ENCODE results near the gene FAM117B.
"Not testable (repeated sequence)": the region's sequence is repeated elsewhere in the genome, so short reads cannot be mapped to it uniquely, and the experiment has no call there.

FAM117B gene

GRCh38 chr2:202671317-202672035 is 36.7 kb downstream of the FAM117B start:
- Histone ChIP-seq H3K4me3 (ENCODE audit: low read depth in 1 of 2, low read length in 2 of 2) (no peak overlapping the region), H3K27ac (ENCODE audit: low read depth, low read length) (no peak overlapping the region), H3K36me3 (ENCODE audit: control insufficient read depth in 1 of 2, insufficient read depth in 2 of 2, low read length in 2 of 2) (no peaks in the 10 kb centered on the region), H3K4me1 (ENCODE audit: control insufficient read depth in 1 of 2, insufficient read depth in 2 of 2, low read length in 2 of 2) (peaks cover 4 to 6% of the 10 kb centered on the region in 2 donors), H3K27me3 (ENCODE audit: control insufficient read depth in 1 of 2, insufficient read depth in 2 of 2, low read length in 2 of 2) (no peaks in the 10 kb centered on the region), H3K9ac (ENCODE audit: low read depth in 1 of 2, low read length in 2 of 2) (no peak overlapping the region), H3K9me3 (ENCODE audit: control insufficient read depth in 1 of 2, low read length in 2 of 2) (no peaks in the 10 kb centered on the region)

GRCh38 chr2:202675097-202675496 is 40.3 kb downstream of the FAM117B start:
- H3K9ac ChIP-seq (ENCODE audit: low read depth in 1 of 2, low read length in 2 of 2); H3K4me3 ChIP-seq (ENCODE audit: low read depth in 1 of 2, low read length in 2 of 2); H3K4me1 ChIP-seq (ENCODE audit: control insufficient read depth in 1 of 2, insufficient read depth in 2 of 2, low read length in 2 of 2); H3K9me3 ChIP-seq (ENCODE audit: control insufficient read depth in 1 of 2, low read length in 2 of 2); H3K27ac ChIP-seq (ENCODE audit: low read depth, low read length); H3K36me3 ChIP-seq (ENCODE audit: control insufficient read depth in 1 of 2, insufficient read depth in 2 of 2, low read length in 2 of 2); H3K27me3 ChIP-seq (ENCODE audit: control insufficient read depth in 1 of 2, insufficient read depth in 2 of 2, low read length in 2 of 2): not testable (repeated sequence)

GRCh38 chr2:202679980-202680379 is 45.2 kb downstream of the FAM117B start:
- Histone ChIP-seq H3K9ac (ENCODE audit: low read depth in 1 of 2, low read length in 2 of 2) (no peak overlapping the region), H3K27ac (ENCODE audit: low read depth, low read length) (no peak overlapping the region), H3K4me1 (ENCODE audit: control insufficient read depth in 1 of 2, insufficient read depth in 2 of 2, low read length in 2 of 2) (no peaks in the 10 kb centered on the region), H3K27me3 (ENCODE audit: control insufficient read depth in 1 of 2, insufficient read depth in 2 of 2, low read length in 2 of 2) (no peaks in the 10 kb centered on the region), H3K4me3 (ENCODE audit: low read depth in 1 of 2, low read length in 2 of 2) (no peak overlapping the region), H3K36me3 (ENCODE audit: control insufficient read depth in 1 of 2, insufficient read depth in 2 of 2, low read length in 2 of 2) (no peaks in the 10 kb centered on the region), H3K9me3 (ENCODE audit: control insufficient read depth in 1 of 2, low read length in 2 of 2) (peaks cover 0 to 5% of the 10 kb centered on the region in 2 donors)

GRCh38 chr2:202680512-202680911 is 45.7 kb downstream of the FAM117B start:
- Histone ChIP-seq H3K27me3 (ENCODE audit: control insufficient read depth in 1 of 2, insufficient read depth in 2 of 2, low read length in 2 of 2) (no peaks in the 10 kb centered on the region), H3K9ac (ENCODE audit: low read depth in 1 of 2, low read length in 2 of 2) (no peak overlapping the region), H3K4me3 (ENCODE audit: low read depth in 1 of 2, low read length in 2 of 2) (no peak overlapping the region), H3K9me3 (ENCODE audit: control insufficient read depth in 1 of 2, low read length in 2 of 2) (peaks cover 0 to 5% of the 10 kb centered on the region in 2 donors), H3K36me3 (ENCODE audit: control insufficient read depth in 1 of 2, insufficient read depth in 2 of 2, low read length in 2 of 2) (no peaks in the 10 kb centered on the region), H3K4me1 (ENCODE audit: control insufficient read depth in 1 of 2, insufficient read depth in 2 of 2, low read length in 2 of 2) (no peaks in the 10 kb centered on the region), H3K27ac (ENCODE audit: low read depth, low read length) (no peak overlapping the region)

- H3K27ac ChIP-seq (ENCODE audit: low read depth, low read length): no peak overlapping the region
- peaks cover 0 to 5% of the 10 kb centered on the region in 2 donors for H3K9me3 ChIP-seq (ENCODE audit: control insufficient read depth in 1 of 2, low read length in 2 of 2)
- H3K9ac ChIP-seq (ENCODE audit: low read depth in 1 of 2, low read length in 2 of 2): no peak overlapping the region
- H3K36me3 ChIP-seq (ENCODE audit: control insufficient read depth in 1 of 2, insufficient read depth in 2 of 2, low read length in 2 of 2): no peaks in the 10 kb centered on the region
- no peaks in the 10 kb centered on the region for H3K4me1 ChIP-seq (ENCODE audit: control insufficient read depth in 1 of 2, insufficient read depth in 2 of 2, low read length in 2 of 2)
- H3K4me3 ChIP-seq (ENCODE audit: low read depth in 1 of 2, low read length in 2 of 2): no peak overlapping the region
- no peaks in the 10 kb centered on the region for H3K27me3 ChIP-seq (ENCODE audit: control insufficient read depth in 1 of 2, insufficient read depth in 2 of 2, low read length in 2 of 2)
Observed at GRCh38 chr2:202681688-202682205, 47.0 kb downstream of the FAM117B start.

- Histone ChIP-seq H3K4me3 (ENCODE audit: low read depth in 1 of 2, low read length in 2 of 2) (no peak overlapping the region), H3K4me1 (ENCODE audit: control insufficient read depth in 1 of 2, insufficient read depth in 2 of 2, low read length in 2 of 2) (no peaks in the 10 kb centered on the region), H3K9ac (ENCODE audit: low read depth in 1 of 2, low read length in 2 of 2) (no peak overlapping the region), H3K27ac (ENCODE audit: low read depth, low read length) (no peak overlapping the region), H3K36me3 (ENCODE audit: control insufficient read depth in 1 of 2, insufficient read depth in 2 of 2, low read length in 2 of 2) (no peaks in the 10 kb centered on the region), H3K9me3 (ENCODE audit: control insufficient read depth in 1 of 2, low read length in 2 of 2) (peaks cover 0 to 5% of the 10 kb centered on the region in 2 donors), H3K27me3 (ENCODE audit: control insufficient read depth in 1 of 2, insufficient read depth in 2 of 2, low read length in 2 of 2) (no peaks in the 10 kb centered on the region)
Observed at GRCh38 chr2:202682274-202682673, 47.5 kb downstream of the FAM117B start.

GRCh38 chr2:202687276-202687675 is 52.5 kb downstream of the FAM117B start:
- no peaks in the 10 kb centered on the region for H3K36me3 ChIP-seq (ENCODE audit: control insufficient read depth in 1 of 2, insufficient read depth in 2 of 2, low read length in 2 of 2)

GRCh38 chr2:202689459-202689858 is 54.7 kb downstream of the FAM117B start:
- H3K4me3 ChIP-seq (ENCODE audit: low read depth in 1 of 2, low read length in 2 of 2): no peak overlapping the region
- H3K4me1 ChIP-seq (ENCODE audit: control insufficient read depth in 1 of 2, insufficient read depth in 2 of 2, low read length in 2 of 2): no peaks in the 10 kb centered on the region
- H3K9ac ChIP-seq (ENCODE audit: low read depth in 1 of 2, low read length in 2 of 2): no peak overlapping the region
- no peaks in the 10 kb centered on the region for H3K27me3 ChIP-seq (ENCODE audit: control insufficient read depth in 1 of 2, insufficient read depth in 2 of 2, low read length in 2 of 2)
- H3K9me3 ChIP-seq (ENCODE audit: control insufficient read depth in 1 of 2, low read length in 2 of 2): no peaks in the 10 kb centered on the region
- H3K27ac ChIP-seq (ENCODE audit: low read depth, low read length): no peak overlapping the region
- no peaks in the 10 kb centered on the region for H3K36me3 ChIP-seq (ENCODE audit: control insufficient read depth in 1 of 2, insufficient read depth in 2 of 2, low read length in 2 of 2)

More at GRCh38 chr2:202687276-202687675, 52.5 kb downstream of the FAM117B start:
- H3K27me3 ChIP-seq (ENCODE audit: control insufficient read depth in 1 of 2, insufficient read depth in 2 of 2, low read length in 2 of 2): no peaks in the 10 kb centered on the region
- no peaks in the 10 kb centered on the region for H3K4me1 ChIP-seq (ENCODE audit: control insufficient read depth in 1 of 2, insufficient read depth in 2 of 2, low read length in 2 of 2)
- H3K9me3 ChIP-seq (ENCODE audit: control insufficient read depth in 1 of 2, low read length in 2 of 2): no peaks in the 10 kb centered on the region
- no peak overlapping the region for H3K9ac ChIP-seq (ENCODE audit: low read depth in 1 of 2, low read length in 2 of 2)
- H3K27ac ChIP-seq (ENCODE audit: low read depth, low read length): no peak overlapping the region
- no peak overlapping the region for H3K4me3 ChIP-seq (ENCODE audit: low read depth in 1 of 2, low read length in 2 of 2)

- Histone ChIP-seq H3K9me3 (ENCODE audit: control insufficient read depth in 1 of 2, low read length in 2 of 2) (no peaks in the 10 kb centered on the region), H3K4me1 (ENCODE audit: control insufficient read depth in 1 of 2, insufficient read depth in 2 of 2, low read length in 2 of 2) (no peaks in the 10 kb centered on the region), H3K4me3 (ENCODE audit: low read depth in 1 of 2, low read length in 2 of 2) (no peak overlapping the region), H3K27ac (ENCODE audit: low read depth, low read length) (no peak overlapping the region), H3K36me3 (ENCODE audit: control insufficient read depth in 1 of 2, insufficient read depth in 2 of 2, low read length in 2 of 2) (no peaks in the 10 kb centered on the region), H3K9ac (ENCODE audit: low read depth in 1 of 2, low read length in 2 of 2) (no peak overlapping the region), H3K27me3 (ENCODE audit: control insufficient read depth in 1 of 2, insufficient read depth in 2 of 2, low read length in 2 of 2) (no peaks in the 10 kb centered on the region)
Observed at GRCh38 chr2:202689898-202690297, 55.1 kb downstream of the FAM117B start.

GRCh38 chr2:202690321-202690900 is 55.6 kb downstream of the FAM117B start:
- no peaks in the 10 kb centered on the region for H3K27me3 ChIP-seq (ENCODE audit: control insufficient read depth in 1 of 2, insufficient read depth in 2 of 2, low read length in 2 of 2)
- H3K4me3 ChIP-seq (ENCODE audit: low read depth in 1 of 2, low read length in 2 of 2): no peak overlapping the region
- no peak overlapping the region for H3K9ac ChIP-seq (ENCODE audit: low read depth in 1 of 2, low read length in 2 of 2)
- no peaks in the 10 kb centered on the region for H3K4me1 ChIP-seq (ENCODE audit: control insufficient read depth in 1 of 2, insufficient read depth in 2 of 2, low read length in 2 of 2)
- no peaks in the 10 kb centered on the region for H3K9me3 ChIP-seq (ENCODE audit: control insufficient read depth in 1 of 2, low read length in 2 of 2)
- H3K27ac ChIP-seq (ENCODE audit: low read depth, low read length): no peak overlapping the region
- no peaks in the 10 kb centered on the region for H3K36me3 ChIP-seq (ENCODE audit: control insufficient read depth in 1 of 2, insufficient read depth in 2 of 2, low read length in 2 of 2)

Measured in duodenal mucosa (tissue), 2 donors.